ENCODE results near the gene RFX1.
"Not testable (repeated sequence)": the region's sequence is repeated elsewhere in the genome, so short reads cannot be mapped to it uniquely, and the experiment has no call there.

- TF ChIP-seq HNRNPH1 (optimal IDR thresholded peaks at IDR 0.05; ENCODE audit: low read depth, low read length); POLR2AphosphoS5 (IDR thresholded peaks at IDR 0.05; ENCODE audit: low read depth, low read length); ZNF644 (CRISPR knock-in tag; IDR thresholded peaks at IDR 0.05; ENCODE audit: low read depth); JARID2 (CRISPR knock-in tag; IDR thresholded peaks at IDR 0.05; ENCODE audit: insufficient replicate concordance); SMAD3 (CRISPR knock-in tag; IDR thresholded peaks at IDR 0.05); JUN (CRISPR knock-in tag; IDR thresholded peaks at IDR 0.05); SNAI1 (CRISPR knock-in tag; IDR thresholded peaks at IDR 0.05; ENCODE audit: borderline replicate concordance); ZNF496 (CRISPR knock-in tag; IDR thresholded peaks at IDR 0.05; ENCODE audit: insufficient replicate concordance); TP53 (CRISPR knock-in tag; conservative IDR thresholded peaks at IDR 0.05); BRD4 (CRISPR knock-in tag; IDR thresholded peaks at IDR 0.05); TBP (CRISPR knock-in tag; IDR thresholded peaks at IDR 0.05); DPF2 (CRISPR knock-in tag; IDR thresholded peaks at IDR 0.05; ENCODE audit: borderline replicate concordance, low read depth): not testable (repeated sequence)
Observed at GRCh38 chr19:13971868-13972267, 34.3 kb downstream of the RFX1 start.
